Mesenchymal stem cell (in vitro differentiated cells and primary cell): ENCODE data around the gene CDYL2.

Experiments
- DNase-seq: peaks from one replicate; pipeline ENCODE4 v3.0.0-alpha.2; 2013
- H2AFZ ChIP-seq: one replicate; pipeline ENCODE4 v1.6.1; 2013; ENCODE audit warnings: low read depth, mild to moderate bottlenecking, control low read depth, inconsistent platforms, low read length, moderate library complexity
- H2AK5ac ChIP-seq: 2 replicates; pipeline ENCODE4 v1.6.1; 2013; ENCODE audit warnings: low read length, moderate library complexity, mild to moderate bottlenecking, inconsistent platforms; ENCODE audit not compliant: severe bottlenecking
- H2BK120ac ChIP-seq: one replicate; pipeline ENCODE4 v1.6.1; 2013; ENCODE audit warnings: low read depth, mild to moderate bottlenecking, inconsistent platforms, low read length, moderate library complexity
- H2BK12ac ChIP-seq, 2 experiments: one replicate each; pipeline ENCODE4 v1.6.1; 2013; ENCODE audit warnings: inconsistent platforms in 2 of 2, low read length in 2 of 2, mild to moderate bottlenecking in 2 of 2, moderate library complexity in 2 of 2, control low read depth in 1 of 2
- H2BK15ac ChIP-seq: one replicate; pipeline ENCODE4 v1.6.1; 2013; ENCODE audit warnings: mild to moderate bottlenecking, low read depth, inconsistent platforms; ENCODE audit not compliant: poor library complexity, severe bottlenecking
- H2BK5ac ChIP-seq: 2 replicates; pipeline ENCODE4 v1.6.1; 2013; ENCODE audit warnings: low read depth, mild to moderate bottlenecking, low read length, control low read depth, inconsistent platforms; ENCODE audit not compliant: poor library complexity, severe bottlenecking
- H3K14ac ChIP-seq, 2 experiments: one replicate each; pipeline ENCODE4 v1.6.1; 2013; ENCODE audit warnings: inconsistent platforms in 2 of 2, low read length in 2 of 2, control low read depth in 1 of 2, mild to moderate bottlenecking in 1 of 2, moderate library complexity in 1 of 2
- H3K18ac ChIP-seq, 2 experiments: one replicate each; pipeline ENCODE4 v1.6.1; 2013; ENCODE audit warnings: inconsistent platforms in 2 of 2, low read length in 2 of 2, control low read depth in 1 of 2, low read depth in 1 of 2, mild to moderate bottlenecking in 1 of 2
- H3K23ac ChIP-seq, 2 experiments: one replicate each; pipeline ENCODE4 v1.6.1; 2013; ENCODE audit warnings: inconsistent platforms in 2 of 2, low read length in 2 of 2, mild to moderate bottlenecking in 2 of 2, moderate library complexity in 2 of 2, control low read depth in 1 of 2
- H3K27ac ChIP-seq: 2 replicates; pipeline ENCODE4 v1.5.1; 2013; ENCODE audit warnings: mild to moderate bottlenecking, moderate library complexity, low read length, control low read depth, inconsistent platforms; ENCODE audit not compliant: poor library complexity, severe bottlenecking
- H3K27me3 ChIP-seq, 2 experiments: 2 replicates each; pipeline versions ENCODE4 v1.6.1 to v1.7.0; 2013; ENCODE audit warnings: low read length in 2 of 2, mild to moderate bottlenecking in 2 of 2, moderate library complexity in 2 of 2, control low read depth in 1 of 2, inconsistent platforms in 1 of 2; ENCODE audit not compliant: control insufficient read depth in 1 of 2, insufficient read depth in 1 of 2
- H3K36me3 ChIP-seq, 2 experiments: 2 replicates each; pipeline versions ENCODE4 v1.6.1 to v1.7.0; 2013; ENCODE audit warnings: low read length in 2 of 2, control low read depth in 1 of 2, inconsistent platforms in 1 of 2, low read depth in 1 of 2, mild to moderate bottlenecking in 1 of 2; ENCODE audit not compliant: insufficient read depth in 2 of 2, control insufficient read depth in 1 of 2
- H3K4ac ChIP-seq, 2 experiments: one replicate each; pipeline ENCODE4 v1.6.1; 2013; ENCODE audit warnings: inconsistent platforms in 2 of 2, low read length in 2 of 2, mild to moderate bottlenecking in 2 of 2, moderate library complexity in 2 of 2, control low read depth in 1 of 2, low read depth in 1 of 2
- H3K4me1 ChIP-seq: 2 replicates; pipeline ENCODE4 v1.6.1; 2013; ENCODE audit warnings: low read depth, low read length, control low read depth; ENCODE audit not compliant: control insufficient read depth, insufficient read depth
- H3K4me2 ChIP-seq: 2 replicates; pipeline ENCODE4 v1.6.1; 2013; ENCODE audit warnings: low read length, mild to moderate bottlenecking, inconsistent platforms; ENCODE audit not compliant: poor library complexity, severe bottlenecking
- H3K4me3 ChIP-seq, 2 experiments: 2 replicates each; pipeline versions ENCODE4 v1.5.1 to v1.7.0; 2013; ENCODE audit warnings: low read length in 2 of 2, mild to moderate bottlenecking in 2 of 2, control low read depth in 1 of 2, low read depth in 1 of 2; ENCODE audit not compliant: insufficient read depth in 1 of 2
- H3K79me1 ChIP-seq: replicated peaks from 2 replicates; pipeline ENCODE4 v1.6.1; 2013; ENCODE audit warnings: mild to moderate bottlenecking, control low read depth, low read length, inconsistent platforms; ENCODE audit not compliant: poor library complexity, severe bottlenecking
- H3K9ac ChIP-seq: 2 replicates; pipeline ENCODE4 v1.7.0; 2013; ENCODE audit warnings: mild to moderate bottlenecking, low read length, moderate library complexity
- H3K9me3 ChIP-seq: 2 replicates; pipeline ENCODE4 v1.7.0; 2013; ENCODE audit warnings: mild to moderate bottlenecking, low read length; ENCODE audit not compliant: control insufficient read depth
- H4K8ac ChIP-seq: one replicate; pipeline ENCODE4 v1.6.1; 2013; ENCODE audit warnings: inconsistent platforms, mild to moderate bottlenecking, low read length, moderate library complexity
- H4K91ac ChIP-seq: one replicate; pipeline ENCODE4 v1.6.1; 2013; ENCODE audit warnings: mild to moderate bottlenecking, low read length, inconsistent platforms
- WGBS: methylation state at CpG from one replicate; pipeline ENCODE4 v1.1.7; 2013; ENCODE audit warnings: mixed read lengths; 5-methylcytosine and 5-hydroxymethylcytosine counted together

The CDYL2 gene

DNA sequence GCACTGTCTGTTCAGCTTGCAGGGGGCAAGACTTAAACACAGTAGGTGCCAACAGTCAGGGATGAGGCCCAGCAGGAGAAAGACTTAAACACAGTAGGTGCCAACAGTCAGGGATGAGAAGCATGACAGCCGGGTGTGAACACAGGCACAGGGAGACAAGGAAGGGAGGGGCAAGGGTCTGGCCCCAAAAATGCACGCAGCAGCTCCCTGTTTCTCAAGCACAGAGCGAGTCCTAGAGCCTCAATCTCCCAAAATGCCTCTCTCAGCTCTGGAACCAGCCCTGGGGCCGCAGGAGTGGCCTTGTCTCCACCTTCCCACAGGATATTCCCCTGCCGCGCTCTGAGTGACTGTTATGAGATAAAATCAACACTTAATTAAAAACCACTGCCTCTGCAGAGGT, 197.2 kb downstream of the CDYL2 start:
- H2BK12ac ChIP-seq, result no peak overlapping the region
- H3K14ac ChIP-seq, result no peak overlapping the region
- no peaks in the 10 kb centered on the region for H3K9me3 ChIP-seq
- H4K8ac ChIP-seq, result no peak overlapping the region
- H3K4me3 ChIP-seq, result no peak overlapping the region
- H2AFZ ChIP-seq, result no peak overlapping the region
- no peak overlapping the region for H3K23ac ChIP-seq
- H3K4me2 ChIP-seq, result no peak overlapping the region
- H3K79me1 ChIP-seq, result no peaks in the 10 kb centered on the region
- H4K91ac ChIP-seq, result no peak overlapping the region
- H3K27me3 ChIP-seq, result no peaks in the 10 kb centered on the region
- no peak overlapping the region for H3K27ac ChIP-seq
- H3K18ac ChIP-seq, result no peak overlapping the region
- no peak overlapping the region for H3K4ac ChIP-seq
- no peaks in the 10 kb centered on the region for H3K4me1 ChIP-seq
- no peak overlapping the region for H3K9ac ChIP-seq
- no peak overlapping the region for H2BK15ac ChIP-seq
- H2BK5ac ChIP-seq, result no peak overlapping the region
- DNase-seq, result no peak
- H2AK5ac ChIP-seq, result no peak overlapping the region
- no peak overlapping the region for H2BK120ac ChIP-seq
- peaks cover 0 to under 1% of the 10 kb centered on the region in 2 experiments for H3K36me3 ChIP-seq
- 69% methylated on average over 4 of the region's 6 CpGs for WGBS

DNA sequence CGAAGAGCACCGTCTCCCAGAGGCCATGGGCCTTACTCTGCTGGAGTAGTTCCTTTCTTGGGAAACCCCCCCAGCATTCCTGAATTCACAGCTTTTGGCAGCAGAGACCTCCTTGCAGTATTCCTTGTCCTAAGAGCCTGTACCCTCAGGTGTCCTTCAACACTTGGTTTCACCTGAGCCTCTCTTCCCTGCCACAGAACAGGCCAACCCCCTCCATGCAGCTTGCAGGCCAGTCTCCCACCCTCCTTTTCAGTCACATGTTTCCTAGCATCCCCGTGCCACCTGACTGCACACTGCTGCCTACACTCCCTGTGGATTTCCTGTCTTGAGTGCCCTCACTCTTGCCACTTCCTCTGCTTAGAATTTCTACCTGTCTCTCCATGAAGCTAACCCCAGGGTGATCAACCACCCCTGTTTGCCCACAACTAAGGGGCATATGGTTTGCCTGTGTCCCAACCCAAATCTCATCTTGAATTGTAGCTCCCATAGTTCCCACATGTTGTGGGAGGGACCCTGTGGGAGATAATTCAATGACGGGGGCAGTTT, 198.1 kb downstream of the CDYL2 start:
- H4K8ac ChIP-seq, result no peak overlapping the region

DNA sequence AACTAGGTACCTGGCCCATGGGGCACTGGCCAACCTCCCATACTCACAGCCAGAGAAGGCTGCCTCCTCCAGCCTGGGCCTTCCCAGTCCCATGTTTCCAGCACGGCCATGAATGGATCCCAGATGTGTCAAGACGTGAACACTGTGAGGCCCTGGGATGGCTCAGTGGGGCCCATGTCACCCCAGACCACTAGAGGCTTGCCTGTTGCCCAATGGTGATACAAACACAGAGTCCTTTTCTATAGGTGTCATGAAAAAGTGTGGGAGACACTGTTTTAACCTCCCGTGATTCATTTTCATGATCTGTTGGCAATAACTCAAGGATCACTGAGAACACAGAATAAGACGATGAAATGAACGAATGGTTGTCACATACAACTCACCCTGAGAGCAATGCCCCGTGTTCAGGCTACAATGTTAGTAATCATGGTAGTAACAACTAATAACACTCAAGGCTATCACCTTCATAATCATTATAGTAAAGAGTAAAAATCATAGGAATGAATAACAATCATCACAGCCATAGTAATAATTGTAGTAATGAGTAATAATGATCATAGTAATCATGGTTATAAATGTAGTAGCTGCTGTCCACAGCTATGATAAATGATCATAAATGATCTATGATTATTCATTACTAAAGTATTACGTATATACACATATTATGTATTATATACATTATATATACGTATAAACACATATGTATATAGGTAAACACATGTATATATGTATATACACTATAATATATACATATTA, 199.6 kb downstream of the CDYL2 start:
- Histone ChIP-seq H3K27me3 (no peaks in the 10 kb centered on the region), H3K36me3 (no peaks in the 10 kb centered on the region), H3K4me1 (no peaks in the 10 kb centered on the region), H2BK12ac (no peak overlapping the region), H2AFZ (no peak overlapping the region), H3K18ac (no peak overlapping the region), H2BK120ac (no peak overlapping the region), H3K9ac (no peak overlapping the region), H4K8ac (no peak overlapping the region), H4K91ac (no peak overlapping the region), H3K9me3 (no peaks in the 10 kb centered on the region), H3K23ac (no peak overlapping the region), H3K79me1 (no peaks in the 10 kb centered on the region), H2BK15ac (no peak overlapping the region), H3K4me3 (no peak overlapping the region), H3K4ac (no peak overlapping the region), H3K4me2 (no peak overlapping the region), H3K27ac (no peak overlapping the region), H3K14ac (no peak overlapping the region), H2BK5ac (no peak overlapping the region), H2AK5ac (no peak overlapping the region)
- 90% methylated on average over 4 of the region's 8 CpGs for WGBS
- no peak for DNase-seq

More for the DNA sequence above, 198.1 kb downstream of the CDYL2 start:
- H4K91ac ChIP-seq, result no peak overlapping the region
- H3K9ac ChIP-seq, result no peak overlapping the region
- H2AK5ac ChIP-seq, result no peak overlapping the region
- H3K23ac ChIP-seq, result no peak overlapping the region
- no peaks in the 10 kb centered on the region for H3K36me3 ChIP-seq
- no peak for DNase-seq
- no peaks in the 10 kb centered on the region for H3K79me1 ChIP-seq
- H2BK15ac ChIP-seq, result no peak overlapping the region
- H3K27me3 ChIP-seq, result no peaks in the 10 kb centered on the region
- no peak overlapping the region for H3K14ac ChIP-seq
- H2AFZ ChIP-seq, result no peak overlapping the region
- no peaks in the 10 kb centered on the region for H3K9me3 ChIP-seq
- H3K18ac ChIP-seq, result no peak overlapping the region
- H2BK12ac ChIP-seq, result no peak overlapping the region
- no peak overlapping the region for H2BK120ac ChIP-seq
- H3K4me1 ChIP-seq, result no peaks in the 10 kb centered on the region
- no peak overlapping the region for H3K27ac ChIP-seq
- H3K4me3 ChIP-seq, result no peak overlapping the region
- 77% methylated on average over 4 of the region's 4 CpGs for WGBS
- H3K4me2 ChIP-seq, result no peak overlapping the region
- H2BK5ac ChIP-seq, result no peak overlapping the region
- no peak overlapping the region for H3K4ac ChIP-seq

DNA sequence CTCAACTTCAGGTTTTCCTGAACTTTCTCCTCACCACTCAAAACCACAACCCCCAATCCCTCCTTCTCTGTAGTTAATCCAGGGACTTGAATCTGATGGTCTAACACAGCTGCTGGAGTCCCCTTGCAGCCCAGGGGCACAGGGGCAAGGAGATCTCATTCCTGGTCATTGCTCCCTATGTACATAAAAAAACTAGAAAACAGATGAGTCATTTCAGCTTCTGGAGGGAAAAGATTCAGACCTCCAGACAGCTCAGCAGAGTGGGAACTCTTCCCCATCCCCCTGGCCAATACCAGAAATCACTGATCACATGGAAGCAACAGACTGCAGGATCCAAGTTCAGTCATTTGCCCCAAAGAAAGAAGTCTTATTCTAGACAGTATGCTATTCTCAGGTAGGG, 201.5 kb downstream of the CDYL2 start:
- no peaks in the 10 kb centered on the region for H3K79me1 ChIP-seq
- H3K9me3 ChIP-seq, result no peaks in the 10 kb centered on the region
- no peak overlapping the region for H2BK12ac ChIP-seq
- DNase-seq, result no peak
- no peak overlapping the region for H3K23ac ChIP-seq
- no peak overlapping the region for H4K91ac ChIP-seq
- H2BK5ac ChIP-seq, result no peak overlapping the region
- H3K36me3 ChIP-seq, result no peaks in the 10 kb centered on the region
- no peak overlapping the region for H3K4ac ChIP-seq
- no peaks in the 10 kb centered on the region for H3K4me1 ChIP-seq
- no peak overlapping the region for H2AFZ ChIP-seq
- no peak overlapping the region for H3K9ac ChIP-seq
- no peak overlapping the region for H4K8ac ChIP-seq
- H3K4me3 ChIP-seq, result no peak overlapping the region
- H3K18ac ChIP-seq, result no peak overlapping the region
- no peak overlapping the region for H2BK15ac ChIP-seq
- H3K27ac ChIP-seq, result no peak overlapping the region
- no peaks in the 10 kb centered on the region for H3K27me3 ChIP-seq
- H3K4me2 ChIP-seq, result no peak overlapping the region
- no peak overlapping the region for H2BK120ac ChIP-seq
- no peak overlapping the region for H2AK5ac ChIP-seq
- H3K14ac ChIP-seq, result no peak overlapping the region
